Caki2 (cell line): ENCODE measurements around the gene TBC1D12. TPM values are rescaled to one million over a fixed set of nuclear protein-coding genes. Genes with fewer than 3 reads are reported as not detected.

Experiments used
- DNase-seq: peaks from one replicate; pipeline ENCODE4 v3.0.0-alpha.2; 2015; ENCODE audit warnings: low read depth
- in situ Hi-C: cut with HindIII; loops from 2 replicates; pipeline ENCODE4 v1.10.0; 2016; ENCODE audit warnings: low sequenced_read_pairs, low pct_unique_long_range_greater_than_20kb, mixed read lengths
- total RNA-seq: library from RNA; depleted of rRNA; stranded (reverse); fragments of >200 nt; shearing (Covaris generic); gene quantifications from 2 replicates; pipeline ENCODE4 v1.2.3, GENCODE V29; 2014; ENCODE audit warnings: low replicate concordance

TBC1D12 gene
- total RNA-seq, 1 experiment from 2014 or later = 14.8 TPM

GRCh38 chr10:94432443-94432842 lies 30.1 kb downstream of the TBC1D12 start:
- no peak for DNase-seq
- in situ Hi-C loops = no loop called here

DNA sequence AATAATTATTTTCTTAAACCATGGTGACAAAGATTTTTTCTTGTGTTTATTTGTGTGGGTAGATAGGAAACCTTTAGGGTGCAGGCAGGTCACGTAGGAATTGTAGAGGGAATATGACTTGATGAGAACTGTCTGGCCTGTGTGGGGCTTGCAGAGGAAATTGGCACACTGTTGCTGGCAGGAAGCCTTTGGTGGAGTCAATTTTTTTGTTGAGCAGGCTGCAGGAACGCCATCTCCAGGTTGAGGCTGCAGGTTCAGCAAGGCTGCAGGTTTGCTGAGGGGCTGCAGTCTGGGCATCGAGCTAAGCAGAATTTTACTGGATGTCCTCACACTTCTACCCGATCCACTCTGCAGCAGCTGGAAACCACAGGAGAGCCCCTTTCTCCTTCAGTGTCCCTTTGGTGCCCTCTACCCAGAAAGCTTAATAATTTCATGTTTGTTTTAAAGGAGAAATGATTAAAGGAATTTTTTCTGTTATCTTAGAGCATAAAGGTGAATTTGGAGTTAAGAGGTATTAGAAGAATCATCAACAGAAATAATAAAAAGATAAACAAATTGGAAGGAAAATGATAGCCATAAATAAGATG lies 37.0 kb downstream of the TBC1D12 start:
- in situ Hi-C loops = no loop called here
- DNase-seq = no peak

DNA sequence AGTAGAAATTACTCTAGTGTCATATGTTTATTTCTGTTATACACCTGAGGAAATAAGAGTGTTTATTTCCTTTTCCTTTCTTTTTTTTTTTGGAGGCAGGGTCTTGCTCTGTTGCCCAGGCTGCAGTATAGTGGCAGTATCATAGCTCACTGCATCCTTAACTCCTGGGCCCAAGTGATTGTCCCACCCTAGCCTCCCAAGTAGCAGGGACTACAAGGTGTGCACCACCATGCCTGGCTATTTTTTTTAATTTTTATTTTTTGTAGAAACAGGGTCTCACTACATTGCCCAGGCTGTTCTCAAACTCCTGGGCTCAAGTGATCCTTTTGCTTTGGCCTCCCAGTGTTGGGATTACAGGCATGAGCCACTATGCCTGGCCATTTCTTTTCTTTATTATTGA lies 37.8 kb downstream of the TBC1D12 start:
- no peak for DNase-seq
- in situ Hi-C loops = no loop called here

DNA sequence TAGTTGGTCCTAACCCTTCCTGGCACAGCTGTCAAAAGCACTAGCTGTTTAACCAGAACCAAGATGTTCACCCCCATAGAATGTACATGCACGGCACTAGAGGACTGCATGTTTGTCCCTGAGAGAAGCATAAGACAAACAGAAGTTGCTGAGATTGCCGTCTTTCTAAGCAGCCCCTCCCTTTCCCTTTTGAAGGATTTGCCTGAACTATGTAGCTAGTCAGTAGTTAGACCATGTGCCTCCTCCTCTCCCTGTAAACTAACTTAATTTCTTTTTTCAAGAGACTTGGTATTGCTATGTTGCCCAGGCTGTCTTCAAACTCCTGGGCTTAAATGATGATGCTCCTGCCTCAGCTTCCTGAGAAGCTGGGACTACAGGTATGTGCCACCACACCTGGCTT lies 40.7 kb downstream of the TBC1D12 start:
- DNase-seq = no peak
- in situ Hi-C loops = no loop called here

DNA sequence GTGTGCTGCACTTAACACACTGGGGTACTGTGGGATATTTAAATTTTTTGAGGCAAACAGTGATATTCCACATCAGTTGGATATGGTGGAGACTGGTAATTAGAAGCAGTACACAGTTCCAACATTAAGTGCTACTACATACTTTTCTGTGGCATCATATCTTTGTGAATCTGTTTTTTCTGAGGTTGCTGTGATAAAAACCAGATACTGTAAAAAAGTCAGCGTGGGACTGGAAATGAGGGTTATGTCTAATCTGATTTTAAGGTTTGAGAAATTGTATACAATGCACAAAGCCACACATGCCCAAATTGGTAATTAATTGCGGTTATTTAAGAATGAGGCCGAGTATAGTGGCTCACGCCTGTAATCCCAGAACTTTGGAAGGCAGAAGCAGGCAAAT lies 41.2 kb downstream of the TBC1D12 start:
- no peak for DNase-seq
- in situ Hi-C loops = no loop called here

- in situ Hi-C loops = no loop called here
- DNase-seq = no peak
Measured at GRCh38 chr10:94450782-94451181, 48.4 kb downstream of the TBC1D12 start.

- in situ Hi-C loops = no loop called here
- no peak for DNase-seq
Measured at GRCh38 chr10:94451883-94452519, 49.7 kb downstream of the TBC1D12 start.

GRCh38 chr10:94456942-94457341 lies 54.6 kb downstream of the TBC1D12 start:
- DNase-seq = no peak
- in situ Hi-C loops = no loop called here

DNA sequence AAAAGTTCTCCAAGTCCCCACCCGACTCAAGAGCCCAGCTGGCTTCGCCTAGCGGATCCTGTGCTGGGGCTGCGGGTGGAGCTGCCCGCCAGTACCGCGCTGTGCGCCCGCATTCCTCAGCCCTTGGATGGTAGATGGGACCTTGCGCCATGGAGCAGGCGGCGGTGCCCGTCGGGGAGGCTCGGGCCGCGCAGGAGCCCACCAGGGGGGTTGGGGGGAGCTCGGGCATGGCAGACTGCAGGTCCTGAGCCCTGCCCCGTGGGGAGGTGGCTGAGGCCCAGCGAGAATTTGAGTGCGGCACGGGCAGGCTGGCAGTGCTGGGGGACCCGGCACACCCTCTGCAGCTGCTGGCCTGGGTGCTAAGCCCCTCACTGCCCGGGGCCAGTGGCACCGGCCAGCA lies 57.0 kb downstream of the TBC1D12 start:
- in situ Hi-C loops = no loop called here
- no peak for DNase-seq

GRCh38 chr10:94461503-94461902 lies 59.2 kb downstream of the TBC1D12 start:
- DNase-seq = no peak
- in situ Hi-C loops = no loop called here

DNA sequence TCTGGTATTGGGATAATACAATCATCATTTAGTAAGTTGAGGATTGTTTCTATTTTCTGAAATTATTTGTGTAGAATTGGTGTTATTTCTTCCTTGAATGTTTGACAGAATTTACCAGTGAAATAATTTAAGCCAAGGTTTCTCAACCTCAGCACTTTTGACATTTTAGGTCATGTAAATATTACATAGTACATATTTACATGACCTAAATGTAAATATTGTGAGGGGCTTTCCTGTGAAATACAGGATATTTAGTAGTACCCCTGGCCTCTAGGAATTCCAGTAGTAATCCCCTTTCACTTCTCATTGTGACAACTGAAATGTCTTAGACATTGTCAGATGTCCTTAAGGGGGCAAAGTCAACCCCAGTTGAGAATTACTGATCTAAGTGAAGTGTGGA lies 59.8 kb downstream of the TBC1D12 start:
- DNase-seq = no peak
- in situ Hi-C loops = no loop called here

DNA sequence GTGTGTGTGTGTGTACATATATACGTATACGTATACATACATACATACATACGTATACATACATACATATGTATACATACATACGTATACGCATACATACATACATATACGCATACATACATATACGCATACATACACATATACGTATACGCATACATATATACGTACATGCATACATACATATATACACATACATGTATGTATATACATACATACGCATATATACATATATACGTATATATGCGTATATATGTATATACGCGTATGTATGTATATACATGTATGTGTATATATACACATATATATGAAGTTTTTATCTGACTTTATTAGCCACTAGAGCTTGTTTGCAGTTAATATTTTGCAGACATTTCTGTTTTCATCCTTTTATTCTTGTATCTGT lies 63.3 kb downstream of the TBC1D12 start:
- no peak for DNase-seq
- in situ Hi-C loops = no loop called here

- in situ Hi-C loops = no loop called here
Measured at GRCh38 chr10:94481410-94481809, 79.1 kb downstream of the TBC1D12 start.

DNA sequence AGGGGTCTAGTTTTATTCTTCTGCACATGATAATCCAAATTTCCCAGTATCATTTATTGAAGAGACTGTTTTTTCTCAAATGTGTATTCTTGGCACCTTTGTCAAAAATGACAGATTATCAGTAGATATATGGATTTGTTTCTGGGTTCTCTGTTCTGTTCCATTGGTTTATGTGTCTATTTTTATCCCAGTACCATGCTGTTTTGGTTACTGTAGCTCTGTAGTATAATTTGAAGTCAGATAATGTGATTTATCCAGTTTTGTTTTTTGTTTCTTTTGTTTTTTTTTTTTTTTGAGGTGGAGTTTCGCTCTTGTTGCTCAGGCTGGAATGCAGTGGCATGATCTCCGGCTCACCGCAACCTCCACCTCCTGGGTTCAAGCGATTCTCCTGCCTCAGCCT lies 81.6 kb downstream of the TBC1D12 start:
- in situ Hi-C loops = no loop called here
- no peak for DNase-seq

More at GRCh38 chr10:94481410-94481809, 79.1 kb downstream of the TBC1D12 start:
- no peak for DNase-seq

DNA sequence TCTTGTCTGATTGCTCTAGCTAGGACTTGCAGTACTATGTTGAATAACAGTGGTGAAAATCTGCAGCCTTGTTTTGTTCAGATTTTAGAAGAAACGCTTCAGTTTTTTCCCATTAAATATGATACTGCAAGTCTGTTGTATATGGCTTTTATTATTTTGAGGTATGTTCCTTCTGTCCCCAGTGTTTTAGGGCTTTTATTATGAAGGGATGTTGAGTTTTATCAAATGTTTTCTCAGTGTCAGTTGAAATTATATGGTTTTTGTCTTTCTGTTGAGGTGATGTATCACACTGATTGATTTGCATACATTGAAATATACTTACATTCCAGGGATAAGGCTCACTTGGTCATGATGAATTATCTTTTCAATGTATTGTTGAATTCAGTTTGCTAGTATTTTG lies 82.8 kb downstream of the TBC1D12 start:
- in situ Hi-C loops = no loop called here
- no peak for DNase-seq

DNA sequence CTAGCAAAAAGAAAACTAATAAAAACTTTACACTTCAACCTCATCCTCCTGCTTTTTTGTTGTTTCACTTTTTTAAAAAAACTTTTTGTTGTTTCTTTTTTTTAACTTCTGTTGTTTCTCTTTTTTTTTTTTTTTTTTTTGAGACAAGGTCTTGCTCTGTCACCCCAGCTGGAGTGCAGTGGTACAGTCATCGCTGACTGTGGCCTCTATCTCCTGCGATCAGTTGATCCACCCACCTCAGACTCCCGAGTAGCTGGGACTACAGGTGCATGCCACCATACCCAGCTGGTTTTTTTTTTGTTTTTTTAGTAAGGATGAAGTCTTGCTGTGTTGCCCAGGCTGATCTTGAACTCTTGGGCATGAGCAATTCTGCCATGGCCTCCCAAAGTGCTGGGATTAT lies 85.2 kb downstream of the TBC1D12 start:
- no peak for DNase-seq
- in situ Hi-C loops = no loop called here

GRCh38 chr10:94489107-94489506 lies 86.8 kb downstream of the TBC1D12 start:
- in situ Hi-C loops = no loop called here
- DNase-seq = no peak

DNA sequence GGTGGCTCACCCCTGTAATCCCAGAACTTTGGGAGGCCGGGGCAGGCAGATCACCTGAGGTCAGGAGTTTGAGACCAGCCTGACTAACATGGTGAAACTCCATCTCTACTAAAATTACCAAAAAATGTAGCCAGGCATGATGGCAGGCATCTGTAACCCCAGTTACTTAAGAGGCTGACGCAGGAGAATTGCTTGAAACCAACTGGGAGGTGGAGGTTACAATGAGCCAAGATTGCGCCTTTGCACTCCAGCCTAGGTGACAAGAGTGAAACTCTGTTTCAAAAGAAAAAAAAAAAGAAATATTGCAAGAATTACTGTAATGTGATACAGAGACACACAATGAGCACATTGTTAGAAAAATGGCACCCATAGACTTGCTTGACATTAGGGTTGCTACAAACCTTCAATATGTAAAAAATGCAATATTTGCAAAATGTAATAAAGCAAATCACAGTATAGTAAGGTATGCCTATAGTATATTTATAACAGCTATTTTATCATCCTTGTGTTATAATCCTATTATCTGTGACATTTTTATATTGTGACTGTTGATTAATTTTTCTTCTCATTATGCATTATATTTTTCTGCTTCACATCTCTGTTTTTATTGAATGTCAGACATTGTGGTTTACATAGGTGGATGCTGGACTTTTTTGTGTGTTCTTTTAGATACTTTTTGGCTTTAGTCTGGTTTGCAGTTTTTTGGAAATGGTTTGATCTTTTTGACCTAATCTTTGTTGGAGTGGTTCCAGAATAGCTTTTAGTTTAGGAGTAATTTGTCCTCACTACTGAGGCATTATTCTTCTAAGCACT lies 87.8 kb downstream of the TBC1D12 start:
- DNase-seq = no peak
- in situ Hi-C loops = no loop called here

DNA sequence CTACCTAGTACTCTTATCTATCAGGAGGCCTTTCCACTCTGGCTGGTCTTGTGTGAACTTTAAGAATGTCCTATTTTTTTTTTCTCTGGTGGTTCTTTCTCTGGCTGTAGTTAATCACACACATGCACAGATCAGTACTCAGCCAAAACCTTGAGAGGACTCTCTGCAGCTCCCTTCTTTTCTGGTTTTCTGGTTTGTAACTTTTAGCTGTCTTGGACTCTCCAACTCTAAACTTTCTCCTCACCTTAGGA lies 88.4 kb downstream of the TBC1D12 start:
- no peak for DNase-seq
- in situ Hi-C loops = no loop called here

DNA sequence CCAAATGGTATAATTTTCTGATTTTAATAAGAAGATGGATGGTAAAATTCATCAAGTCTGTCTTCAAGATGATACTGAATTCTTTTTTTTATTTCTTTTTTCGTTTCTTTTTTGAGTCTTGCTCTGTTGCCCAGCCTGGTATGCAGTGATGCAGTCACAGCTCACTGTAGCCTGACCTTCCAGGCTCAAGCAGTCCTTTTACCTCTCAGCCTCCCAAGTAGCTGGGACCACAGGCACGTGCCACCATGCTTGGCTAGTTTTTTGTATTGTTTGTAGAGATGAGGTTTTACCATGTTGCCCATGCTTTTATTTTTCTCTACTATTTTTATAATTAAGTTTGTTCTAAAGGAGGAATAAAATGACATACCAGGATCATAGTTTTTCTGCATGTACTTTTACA lies 91.1 kb downstream of the TBC1D12 start:
- DNase-seq = no peak

More for the DNA sequence above, 91.1 kb downstream of the TBC1D12 start:
- in situ Hi-C loops = no loop called here
